PC-9 (cell line): Measurements from ENCODE around the gene CXCL1.

Experiments
- CTCF ChIP-seq: fragments of 200-600 bp; sonication (generic); conservative IDR thresholded peaks from 2 replicates; pipeline ENCODE4 v1.6.1; 2017; ENCODE audit warnings: mixed run types, antibody characterized with exemption, mild to moderate bottlenecking, moderate library complexity
- EZH2 ChIP-seq: fragments of 200-600 bp; sonication (generic); IDR thresholded peaks from 2 replicates; pipeline ENCODE4 v1.8.0; 2017; ENCODE audit warnings: antibody characterized with exemption, low read depth

- TF ChIP-seq EZH2 (no peak), CTCF (no peak)
Measured at GRCh38 chr4:73894001-73894400, 24.8 kb downstream of the CXCL1 start.
